ENCODE results near the gene C16orf92. TPM values are rescaled to one million over a fixed set of nuclear protein-coding genes. Genes with fewer than 3 reads are reported as not detected.

C16orf92 gene
- total RNA-seq, 2 experiments from 2014 or later, result not detected

DNA sequence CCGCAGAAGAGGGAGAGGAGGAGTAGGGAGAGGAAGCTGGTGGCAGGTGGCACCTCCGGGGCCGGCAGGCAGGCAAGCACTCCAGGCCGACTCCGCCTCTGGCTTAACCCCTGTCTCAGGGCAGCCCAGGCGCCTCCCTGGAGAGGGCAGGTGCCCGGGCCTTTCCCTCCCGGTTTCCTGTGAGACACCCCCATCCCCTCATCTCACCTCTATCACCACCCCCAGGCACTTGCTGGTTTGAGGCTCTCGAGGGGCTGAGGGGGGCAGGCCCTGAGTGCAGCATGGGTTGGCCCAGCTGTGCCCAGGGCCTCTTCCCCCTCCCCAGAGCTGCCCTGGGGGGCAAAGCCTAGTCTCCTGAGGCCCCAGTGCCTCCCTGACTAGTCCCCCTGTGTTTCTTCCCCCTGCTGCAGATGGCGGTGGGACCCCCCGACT lies 18.2 kb upstream of the C16orf92 start:
- H3K4me1 ChIP-seq (ENCODE audit: insufficient read depth, low read length), result peaks cover 11% of the 10 kb centered on the region
- H3K9me3 ChIP-seq (ENCODE audit: control insufficient read depth in 1 of 2, insufficient read depth in 1 of 2, low read length in 2 of 2), result peaks cover 0 to 5% of the 10 kb centered on the region in 2 experiments
- H3K9me3 Mint-ChIP-seq, result no peaks in the 10 kb centered on the region
- ChIA-PET CTCF (interaction anchor here (1.2 kb wide), 1 partner anchor 313 kb away, joined by 3 read pairs; no protein-coding TSS in a partner anchor), POLR2A (interaction anchor here (0.6 to 1.6 kb wide), 5 partner anchors 9 to 305 kb away, joined by 3 to 5 read pairs (median 4); partner anchors contain the start of genes INO80E, KCTD13, PAGR1 and TAOK2)
- peaks cover 29% of the 10 kb centered on the region for H3K36me3 ChIP-seq (ENCODE audit: insufficient read depth, low read length)
- no peak for TF ChIP-seq CTCF (IDR thresholded peaks at IDR 0.05)
- H3K4me3 Mint-ChIP-seq, result no peak overlapping the region
- peak in 1 of 14 experiments; percentile 3 for DNase-seq
- peaks cover 23% of the 10 kb centered on the region for H3K36me3 Mint-ChIP-seq (ENCODE audit: low read depth)
- no peak overlapping the region for H3K4me3 ChIP-seq (ENCODE audit: low read length)
- H3K27me3 ChIP-seq (ENCODE audit: control insufficient read depth in 1 of 2, insufficient read depth in 2 of 2, low read length in 2 of 2), result peaks cover 1 to 3% of the 10 kb centered on the region in 2 experiments
- H3K27me3 Mint-ChIP-seq, result peaks cover 9% of the 10 kb centered on the region
- no peak overlapping the region for H3K27ac ChIP-seq (ENCODE audit: low read depth in 1 of 2, low read length in 2 of 2)
- H3K27ac Mint-ChIP-seq, result no peak overlapping the region
- no peak for ATAC-seq (ENCODE audit: poor library complexity)
- peaks cover 12% of the 10 kb centered on the region for H3K4me1 Mint-ChIP-seq (ENCODE audit: low read depth)
- intact Hi-C loops (cut with DNase I, micrococcal nuclease), result loop anchor here in 1 of 2 experiments (5.0 kb wide), 1 partner anchor 303 kb away; no protein-coding TSS in a partner anchor

- DNase-seq (peak in 11 of 14 experiments; percentile 27 to 71 (median 36)), ATAC-seq (ENCODE audit: poor library complexity) (peak; percentile 89)
- Mint-ChIP-seq H3K36me3 (ENCODE audit: low read depth) (peaks cover 23% of the 10 kb centered on the region), H3K4me3 (no peak overlapping the region), H3K9me3 (no peaks in the 10 kb centered on the region), H3K27ac (no peak overlapping the region), H3K4me1 (ENCODE audit: low read depth) (peaks cover 15% of the 10 kb centered on the region), H3K27me3 (peaks cover 13% of the 10 kb centered on the region)
- Histone ChIP-seq H3K9me3 (ENCODE audit: control insufficient read depth in 1 of 2, insufficient read depth in 1 of 2, low read length in 2 of 2) (peaks cover 0 to 9% of the 10 kb centered on the region in 2 experiments), H3K4me1 (ENCODE audit: insufficient read depth, low read length) (peaks cover 18% of the 10 kb centered on the region), H3K4me3 (ENCODE audit: low read length) (no peak overlapping the region), H3K36me3 (ENCODE audit: insufficient read depth, low read length) (peaks cover 26% of the 10 kb centered on the region), H3K27me3 (ENCODE audit: control insufficient read depth in 1 of 2, insufficient read depth in 2 of 2, low read length in 2 of 2) (peaks cover 8 to 10% of the 10 kb centered on the region in 2 experiments), H3K27ac (ENCODE audit: low read depth in 1 of 2, low read length in 2 of 2) (no peak overlapping the region)
- POLR2A ChIA-PET, result interaction anchor here (0.6 to 1.6 kb wide), 4 partner anchors 32 to 306 kb away, joined by 3 to 5 read pairs (median 4); partner anchors contain the start of genes KCTD13 and TAOK2
- CTCF ChIA-PET, result interaction anchor here (0.6 to 1.2 kb wide), 9 partner anchors 9 to 349 kb away, joined by 3 to 7 read pairs (median 3); partner anchors contain the start of genes INO80E and KIF22
- intact Hi-C loops (cut with DNase I, micrococcal nuclease), result loop anchor here in 1 of 2 experiments (5.0 kb wide), 1 partner anchor 303 kb away; no protein-coding TSS in a partner anchor
- TF ChIP-seq CTCF (IDR thresholded peaks at IDR 0.05), result peak; percentile 65
Measured at GRCh38 chr16:30005341-30006094, 17.5 kb upstream of the C16orf92 start.

DNA sequence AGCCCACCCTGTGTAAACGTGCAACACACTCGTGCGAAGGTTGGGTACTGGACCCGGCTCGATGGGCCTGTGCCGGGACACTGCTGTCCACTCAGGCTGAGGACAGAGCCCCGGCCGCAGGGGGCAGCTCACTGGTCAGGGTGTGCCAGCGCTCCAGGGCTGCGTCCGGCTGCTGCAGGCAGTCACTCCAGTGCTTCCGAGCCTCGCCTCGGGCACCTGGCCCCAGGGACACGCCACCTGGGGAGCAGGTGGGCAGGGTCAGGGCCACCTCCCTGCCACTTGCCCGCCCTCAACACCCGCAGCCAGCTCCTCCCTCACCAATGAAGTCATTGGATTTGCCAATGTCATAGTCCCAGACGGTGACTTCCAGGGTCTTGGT lies 16.9 kb upstream of the C16orf92 start:
- Histone ChIP-seq H3K4me3 (ENCODE audit: low read length) (no peak overlapping the region), H3K9me3 (ENCODE audit: control insufficient read depth in 1 of 2, insufficient read depth in 1 of 2, low read length in 2 of 2) (peaks cover 0 to 9% of the 10 kb centered on the region in 2 experiments), H3K27ac (ENCODE audit: low read depth in 1 of 2, low read length in 2 of 2) (no peak overlapping the region), H3K27me3 (ENCODE audit: control insufficient read depth in 1 of 2, insufficient read depth in 2 of 2, low read length in 2 of 2) (peaks cover 10% of the 10 kb centered on the region in 2 experiments), H3K4me1 (ENCODE audit: insufficient read depth, low read length) (peaks cover 20% of the 10 kb centered on the region), H3K36me3 (ENCODE audit: insufficient read depth, low read length) (peaks cover 24% of the 10 kb centered on the region)
- POLR2A ChIA-PET, result interaction anchor here (0.6 to 1.6 kb wide), 4 partner anchors 32 to 306 kb away, joined by 3 to 5 read pairs (median 4); partner anchors contain the start of genes KCTD13 and TAOK2
- TF ChIP-seq CTCF (IDR thresholded peaks at IDR 0.05), result no peak
- no peak overlapping the region for H3K4me3 Mint-ChIP-seq
- intact Hi-C loops (cut with DNase I, micrococcal nuclease), result loop anchor here in 1 of 2 experiments (5.0 kb wide), 1 partner anchor 304 kb away; no protein-coding TSS in a partner anchor
- peaks cover 23% of the 10 kb centered on the region for H3K36me3 Mint-ChIP-seq (ENCODE audit: low read depth)
- no peak overlapping the region for H3K27ac Mint-ChIP-seq
- no peak for ATAC-seq (ENCODE audit: poor library complexity)
- peaks cover 17% of the 10 kb centered on the region for H3K4me1 Mint-ChIP-seq (ENCODE audit: low read depth)
- no peaks in the 10 kb centered on the region for H3K9me3 Mint-ChIP-seq
- peaks cover 15% of the 10 kb centered on the region for H3K27me3 Mint-ChIP-seq
- DNase-seq, result no peak
- CTCF ChIA-PET, result interaction anchor here (0.6 to 1.2 kb wide), 9 partner anchors 9 to 349 kb away, joined by 3 to 7 read pairs (median 3); partner anchors contain the start of genes INO80E and KIF22
